OCI-LY3 (cell line): ENCODE measurements around the gene RAD21L1.

Experiments
- H2AFZ ChIP-seq: fragments of 200-600, 300-600 bp; shearing (Covaris generic); 2 replicates; pipeline ENCODE4 v1.6.0; 2014; ENCODE audit warnings: antibody characterized with exemption, low read depth, low read length
- H3K27ac ChIP-seq: fragments of 200-600, 300-600 bp; sonication (generic); 2 replicates; pipeline ENCODE4 v1.5.1; 2014; ENCODE audit warnings: mild to moderate bottlenecking, low read length, moderate library complexity, mixed read lengths
- H3K27me3 ChIP-seq: fragments of 200-600, 300-600 bp; sonication (generic); 2 replicates; pipeline ENCODE4 v1.6.1; 2014; ENCODE audit warnings: low read depth, low read length, mixed read lengths
- H3K36me3 ChIP-seq: fragments of 200-600, 300-600 bp; sonication (generic); replicated peaks from 2 replicates; pipeline ENCODE3; 2014; ENCODE audit warnings: low read depth, low read length, mixed read lengths
- H3K4me1 ChIP-seq: fragments of 300-600, 200-600 bp; sonication (generic); 2 replicates; pipeline ENCODE4 v1.6.1; 2014; ENCODE audit warnings: low read length, mixed read lengths
- H3K4me2 ChIP-seq: fragments of 200-600, 300-600 bp; sonication (generic); 2 replicates; pipeline ENCODE4 v1.6.1; 2014; ENCODE audit warnings: low read length, mixed read lengths
- H3K4me3 ChIP-seq: fragments of 300-600, 200-600 bp; sonication (generic); 2 replicates; pipeline ENCODE4 v1.5.1; 2014; ENCODE audit warnings: antibody characterized with exemption, mild to moderate bottlenecking, low read length, moderate library complexity
- H3K79me2 ChIP-seq: fragments of 300-600, 200-600 bp; shearing (Covaris generic); 2 replicates; pipeline ENCODE4 v1.6.1; 2014; ENCODE audit warnings: mild to moderate bottlenecking, low read length, mixed read lengths
- H3K9ac ChIP-seq: fragments of 300-600, 200-600 bp; shearing (Covaris generic); 2 replicates; pipeline ENCODE4 v1.6.0; 2014; ENCODE audit warnings: mild to moderate bottlenecking, low read length, moderate library complexity
- H3K9me3 ChIP-seq: fragments of 200-600, 300-600 bp; shearing (Covaris generic); 2 replicates; pipeline ENCODE4 v1.6.1; 2014; ENCODE audit warnings: low read length, mixed read lengths; ENCODE audit not compliant: insufficient read depth
- H4K20me1 ChIP-seq: fragments of 200-600, 300-600 bp; sonication (generic); 2 replicates; pipeline ENCODE4 v1.6.1; 2016; ENCODE audit warnings: low read length, mixed read lengths; ENCODE audit not compliant: insufficient read depth
- EZH2phosphoT487 ChIP-seq: fragments of 200-600 bp; shearing (Covaris generic); IDR thresholded peaks from 2 replicates; pipeline ENCODE4 v1.6.1; 2018; ENCODE audit warnings: antibody characterized with exemption, mixed run types, low read depth
- TF ChIP-seq, protein P1 (sequence below): fragments of 200-600, 300-600 bp; sonication (generic); IDR thresholded peaks from 2 replicates; pipeline ENCODE4 v1.5.1; 2014; ENCODE audit warnings: antibody characterized with exemption, low read length, low read depth

RAD21L1 gene

DNA sequence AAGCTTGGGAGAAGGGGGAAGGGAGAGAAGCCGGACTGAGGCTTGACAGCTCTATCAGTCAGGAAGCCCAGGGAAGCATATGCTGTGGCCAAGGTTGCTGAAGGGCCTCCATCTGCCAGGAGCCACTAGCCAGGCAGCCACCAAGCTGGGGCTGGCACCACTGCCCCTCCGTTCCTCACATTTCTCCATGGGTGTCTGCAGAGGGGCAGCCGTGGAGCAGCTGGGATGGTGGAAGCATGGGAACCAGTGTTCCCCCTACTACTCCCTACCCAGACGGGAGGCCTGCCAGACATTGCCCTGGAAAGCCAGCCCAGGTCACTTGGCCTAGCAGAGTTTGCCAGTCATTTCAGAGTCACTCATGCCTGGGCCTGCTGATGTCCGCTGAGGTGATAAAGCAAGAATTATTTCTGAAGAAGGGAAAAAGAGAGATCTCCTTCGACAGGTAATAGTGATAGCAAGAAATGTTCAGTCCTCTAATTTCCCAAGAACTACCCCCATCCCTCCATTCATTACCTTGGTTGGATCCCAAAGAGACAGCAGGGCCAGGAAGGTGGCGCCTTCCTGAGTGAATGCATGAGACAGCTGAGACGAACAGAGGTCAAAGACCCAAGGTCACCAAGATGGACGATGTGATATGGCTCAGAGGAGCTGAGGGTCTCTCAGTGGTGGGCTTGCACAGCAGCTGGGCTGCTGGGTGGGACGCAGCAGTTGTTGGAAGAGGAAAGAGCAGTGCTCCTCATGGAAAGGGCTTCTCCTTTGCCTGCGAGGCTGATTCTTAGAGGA, 62.1 kb downstream of the RAD21L1 start:
- no peak overlapping the region for H3K27ac ChIP-seq

DNA sequence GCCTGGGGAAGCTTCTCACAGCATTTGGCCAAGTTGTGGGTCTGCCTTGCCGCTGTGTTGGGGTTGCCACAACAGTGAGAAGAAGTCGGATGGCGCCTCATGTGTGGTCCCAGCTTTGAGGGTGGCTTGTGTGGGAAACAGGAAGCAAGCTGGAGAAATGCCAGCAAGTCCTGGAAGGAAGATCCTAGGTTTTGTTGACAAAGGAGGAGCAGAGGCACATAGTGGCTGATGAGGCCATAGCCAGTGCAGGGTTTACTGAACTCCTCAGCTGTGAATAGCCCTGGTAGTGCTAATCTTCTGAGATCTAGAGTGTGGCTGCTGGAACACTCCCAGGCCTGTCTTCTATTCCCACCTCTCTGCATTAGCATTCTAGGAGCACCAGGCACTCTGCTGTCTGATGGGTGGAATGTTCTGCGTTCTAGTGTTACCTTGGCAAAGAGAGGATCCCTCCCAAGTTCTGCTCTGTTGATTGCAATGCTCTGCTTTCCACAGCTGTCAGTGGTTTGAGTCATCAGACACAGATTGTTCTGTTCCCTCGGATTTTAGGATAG, 65.4 kb downstream of the RAD21L1 start:
- Histone ChIP-seq H3K9ac (no peak overlapping the region), H3K27ac (no peak overlapping the region), H3K4me3 (no peak overlapping the region), H3K79me2 (no peaks in the 10 kb centered on the region), H3K36me3 (no peaks in the 10 kb centered on the region), H3K4me2 (no peak overlapping the region), H2AFZ (no peak overlapping the region), H3K9me3 (no peaks in the 10 kb centered on the region), H4K20me1 (no peaks in the 10 kb centered on the region), H3K27me3 (no peaks in the 10 kb centered on the region), H3K4me1 (no peaks in the 10 kb centered on the region)
- no peak for TF ChIP-seq EZH2phosphoT487
- TF ChIP-seq, protein P1, sequence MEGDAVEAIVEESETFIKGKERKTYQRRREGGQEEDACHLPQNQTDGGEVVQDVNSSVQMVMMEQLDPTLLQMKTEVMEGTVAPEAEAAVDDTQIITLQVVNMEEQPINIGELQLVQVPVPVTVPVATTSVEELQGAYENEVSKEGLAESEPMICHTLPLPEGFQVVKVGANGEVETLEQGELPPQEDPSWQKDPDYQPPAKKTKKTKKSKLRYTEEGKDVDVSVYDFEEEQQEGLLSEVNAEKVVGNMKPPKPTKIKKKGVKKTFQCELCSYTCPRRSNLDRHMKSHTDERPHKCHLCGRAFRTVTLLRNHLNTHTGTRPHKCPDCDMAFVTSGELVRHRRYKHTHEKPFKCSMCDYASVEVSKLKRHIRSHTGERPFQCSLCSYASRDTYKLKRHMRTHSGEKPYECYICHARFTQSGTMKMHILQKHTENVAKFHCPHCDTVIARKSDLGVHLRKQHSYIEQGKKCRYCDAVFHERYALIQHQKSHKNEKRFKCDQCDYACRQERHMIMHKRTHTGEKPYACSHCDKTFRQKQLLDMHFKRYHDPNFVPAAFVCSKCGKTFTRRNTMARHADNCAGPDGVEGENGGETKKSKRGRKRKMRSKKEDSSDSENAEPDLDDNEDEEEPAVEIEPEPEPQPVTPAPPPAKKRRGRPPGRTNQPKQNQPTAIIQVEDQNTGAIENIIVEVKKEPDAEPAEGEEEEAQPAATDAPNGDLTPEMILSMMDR, result no peak

More for the DNA sequence above, 62.1 kb downstream of the RAD21L1 start:
- TF ChIP-seq EZH2phosphoT487, result no peak
- TF ChIP-seq, protein P1, result no peak
- no peak overlapping the region for H3K9ac ChIP-seq
- no peaks in the 10 kb centered on the region for H3K27me3 ChIP-seq
- no peaks in the 10 kb centered on the region for H3K79me2 ChIP-seq
- H3K4me3 ChIP-seq, result no peak overlapping the region
- H3K36me3 ChIP-seq, result no peaks in the 10 kb centered on the region
- no peaks in the 10 kb centered on the region for H3K4me1 ChIP-seq
- no peak overlapping the region for H2AFZ ChIP-seq
- no peaks in the 10 kb centered on the region for H3K9me3 ChIP-seq
- no peaks in the 10 kb centered on the region for H4K20me1 ChIP-seq
- no peak overlapping the region for H3K4me2 ChIP-seq

DNA sequence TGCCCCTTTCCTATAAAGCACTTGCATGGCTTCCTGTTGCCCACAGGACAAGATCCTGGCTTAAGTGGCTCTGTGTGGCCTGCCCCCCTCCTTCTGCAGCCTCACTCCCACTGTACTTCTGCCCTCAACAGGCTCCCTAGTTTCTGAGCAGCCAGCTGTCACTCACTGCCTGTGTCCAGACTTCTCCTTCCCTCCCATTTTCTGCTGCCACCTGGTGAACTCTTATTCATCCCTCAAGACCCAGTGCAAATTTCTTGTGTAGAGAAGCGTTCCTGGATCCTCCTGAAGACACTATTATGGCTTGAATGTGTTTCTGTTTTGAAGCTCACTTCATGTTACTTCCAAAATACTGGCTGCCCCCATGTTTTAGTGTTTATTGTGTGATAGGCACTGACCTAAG, 66.8 kb downstream of the RAD21L1 start:
- no peak overlapping the region for H3K9ac ChIP-seq
- no peak overlapping the region for H3K4me2 ChIP-seq
- no peak overlapping the region for H3K4me3 ChIP-seq
- H3K27ac ChIP-seq, result no peak overlapping the region
- no peaks in the 10 kb centered on the region for H4K20me1 ChIP-seq
- no peaks in the 10 kb centered on the region for H3K27me3 ChIP-seq
- TF ChIP-seq EZH2phosphoT487, result no peak
- TF ChIP-seq, protein P1, result no peak
- H3K4me1 ChIP-seq, result no peaks in the 10 kb centered on the region
- no peaks in the 10 kb centered on the region for H3K9me3 ChIP-seq
- no peaks in the 10 kb centered on the region for H3K36me3 ChIP-seq
- H3K79me2 ChIP-seq, result no peaks in the 10 kb centered on the region
- no peak overlapping the region for H2AFZ ChIP-seq

DNA sequence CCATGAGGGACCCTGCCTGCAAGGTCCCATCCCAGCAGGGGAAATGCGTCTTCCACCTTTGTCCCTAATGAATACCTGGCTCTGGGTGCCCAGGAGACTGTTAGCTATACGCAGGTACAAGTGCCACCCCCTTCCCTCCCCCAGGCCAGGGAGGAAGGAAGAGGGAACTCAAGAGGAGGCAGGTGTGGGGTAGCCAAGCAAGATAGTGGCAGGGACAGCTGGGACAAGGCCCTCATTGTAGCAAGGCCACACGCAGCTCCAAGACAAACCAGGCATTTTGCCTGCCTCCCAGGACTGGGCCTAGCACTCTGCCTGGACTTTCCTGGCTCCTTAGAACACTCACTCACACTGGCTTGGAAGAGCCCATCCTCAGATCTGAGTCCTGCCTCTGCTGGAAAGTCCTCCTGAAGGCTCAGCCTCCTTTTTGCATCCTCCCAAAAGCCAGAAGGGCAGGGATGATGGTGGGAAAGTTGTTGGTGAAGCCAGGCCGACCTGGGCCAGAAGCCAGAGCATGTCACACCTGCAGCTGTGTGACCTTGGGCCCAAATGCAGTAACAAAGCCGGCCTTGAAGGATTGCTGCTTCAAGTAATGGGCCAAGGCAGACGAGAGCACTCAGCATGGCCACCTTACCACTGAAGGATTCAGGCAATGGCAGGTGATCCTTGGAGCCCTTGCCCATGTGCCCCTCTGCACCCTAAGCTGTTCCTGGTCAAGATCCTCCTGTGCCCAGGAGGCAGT, 68.0 kb downstream of the RAD21L1 start:
- Histone ChIP-seq H3K4me1 (no peaks in the 10 kb centered on the region), H3K27me3 (no peaks in the 10 kb centered on the region), H3K4me3 (no peak overlapping the region), H3K79me2 (no peaks in the 10 kb centered on the region), H3K27ac (no peak overlapping the region), H4K20me1 (no peaks in the 10 kb centered on the region), H3K36me3 (no peaks in the 10 kb centered on the region), H3K4me2 (no peak overlapping the region), H2AFZ (no peak overlapping the region), H3K9ac (no peak overlapping the region), H3K9me3 (no peaks in the 10 kb centered on the region)
- TF ChIP-seq, protein P1, result no peak
- no peak for TF ChIP-seq EZH2phosphoT487
